Parathyroid adenoma (tissue), 2 donors: ENCODE results near the gene WWC1.

ENCODE experiments used
- H2AFZ ChIP-seq: fragments of 300-600 bp; sonication (generic); one replicate; pipeline ENCODE4 v1.7.0; 2017; ENCODE audit warnings: antibody characterized with exemption, mild to moderate bottlenecking
- H3K27ac ChIP-seq: fragments of 300-600 bp; sonication (generic); one replicate; pipeline ENCODE4 v1.7.0; 2017
- H3K27me3 ChIP-seq: fragments of 300-600 bp; sonication (generic); one replicate; pipeline ENCODE4 v1.7.0; 2017; ENCODE audit warnings: low read length; ENCODE audit not compliant: control insufficient read depth, insufficient read depth
- H3K36me3 ChIP-seq: fragments of 300-600 bp; sonication (generic); one replicate; pipeline ENCODE4 v1.7.0; 2017; ENCODE audit warnings: low read length; ENCODE audit not compliant: control insufficient read depth, insufficient read depth
- H3K4me1 ChIP-seq: fragments of 300-600 bp; sonication (generic); one replicate; pipeline ENCODE4 v1.7.0; 2017; ENCODE audit warnings: control low read depth
- H3K4me2 ChIP-seq: fragments of 300-600 bp; sonication (generic); one replicate; pipeline ENCODE4 v1.7.0; 2017; ENCODE audit warnings: low read length
- H3K4me3 ChIP-seq: fragments of 300-600 bp; sonication (generic); one replicate; pipeline ENCODE4 v1.7.0; 2017; ENCODE audit warnings: low read depth, low read length
- H3K79me2 ChIP-seq: fragments of 300-600 bp; sonication (generic); one replicate; pipeline ENCODE4 v1.7.0; 2017; ENCODE audit warnings: control low read depth
- H3K9ac ChIP-seq: fragments of 300-600 bp; sonication (generic); one replicate; pipeline ENCODE4 v1.7.0; 2017; ENCODE audit warnings: mild to moderate bottlenecking
- H3K9me3 ChIP-seq: fragments of 300-600 bp; sonication (generic); one replicate; pipeline ENCODE4 v1.7.0; 2017; ENCODE audit warnings: low read length; ENCODE audit not compliant: control insufficient read depth
- TF ChIP-seq, protein P1 (sequence below): fragments of 300-600 bp; sonication (generic); IDR thresholded peaks from one replicate; pipeline ENCODE4 v1.7.0; 2017; ENCODE audit warnings: antibody characterized with exemption, mild to moderate bottlenecking
- donor health status: primary hyperparathyroidism.

Gene WWC1

DNA sequence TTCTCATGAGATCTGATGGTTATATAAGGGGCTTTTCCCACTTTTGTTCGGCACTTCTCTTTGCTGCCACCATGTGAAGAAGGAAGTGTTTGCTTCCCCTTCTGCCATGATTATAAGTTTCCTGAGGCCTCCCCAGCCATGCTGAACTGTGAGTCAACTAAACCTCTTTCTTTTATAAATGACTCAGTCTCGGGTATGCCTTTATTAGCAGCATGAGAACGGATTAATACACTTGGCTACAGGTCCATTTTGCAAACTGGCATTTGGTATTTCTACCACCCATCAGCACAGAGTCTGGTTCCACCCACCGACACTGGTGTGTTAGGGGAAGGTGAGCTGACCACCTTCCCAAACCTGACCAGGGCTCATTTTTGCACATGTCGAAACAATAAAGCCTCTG is 146.9 kb downstream of the WWC1 start:
- Histone ChIP-seq H3K9ac (no peak overlapping the region), H3K36me3 (no peaks in the 10 kb centered on the region), H3K4me1 (no peaks in the 10 kb centered on the region), H3K27ac (no peak overlapping the region), H3K27me3 (no peaks in the 10 kb centered on the region), H2AFZ (no peak overlapping the region), H3K9me3 (no peaks in the 10 kb centered on the region), H3K4me3 (no peak overlapping the region), H3K4me2 (no peak overlapping the region), H3K79me2 (no peaks in the 10 kb centered on the region)
- TF ChIP-seq, protein P1, sequence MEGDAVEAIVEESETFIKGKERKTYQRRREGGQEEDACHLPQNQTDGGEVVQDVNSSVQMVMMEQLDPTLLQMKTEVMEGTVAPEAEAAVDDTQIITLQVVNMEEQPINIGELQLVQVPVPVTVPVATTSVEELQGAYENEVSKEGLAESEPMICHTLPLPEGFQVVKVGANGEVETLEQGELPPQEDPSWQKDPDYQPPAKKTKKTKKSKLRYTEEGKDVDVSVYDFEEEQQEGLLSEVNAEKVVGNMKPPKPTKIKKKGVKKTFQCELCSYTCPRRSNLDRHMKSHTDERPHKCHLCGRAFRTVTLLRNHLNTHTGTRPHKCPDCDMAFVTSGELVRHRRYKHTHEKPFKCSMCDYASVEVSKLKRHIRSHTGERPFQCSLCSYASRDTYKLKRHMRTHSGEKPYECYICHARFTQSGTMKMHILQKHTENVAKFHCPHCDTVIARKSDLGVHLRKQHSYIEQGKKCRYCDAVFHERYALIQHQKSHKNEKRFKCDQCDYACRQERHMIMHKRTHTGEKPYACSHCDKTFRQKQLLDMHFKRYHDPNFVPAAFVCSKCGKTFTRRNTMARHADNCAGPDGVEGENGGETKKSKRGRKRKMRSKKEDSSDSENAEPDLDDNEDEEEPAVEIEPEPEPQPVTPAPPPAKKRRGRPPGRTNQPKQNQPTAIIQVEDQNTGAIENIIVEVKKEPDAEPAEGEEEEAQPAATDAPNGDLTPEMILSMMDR = no peak

DNA sequence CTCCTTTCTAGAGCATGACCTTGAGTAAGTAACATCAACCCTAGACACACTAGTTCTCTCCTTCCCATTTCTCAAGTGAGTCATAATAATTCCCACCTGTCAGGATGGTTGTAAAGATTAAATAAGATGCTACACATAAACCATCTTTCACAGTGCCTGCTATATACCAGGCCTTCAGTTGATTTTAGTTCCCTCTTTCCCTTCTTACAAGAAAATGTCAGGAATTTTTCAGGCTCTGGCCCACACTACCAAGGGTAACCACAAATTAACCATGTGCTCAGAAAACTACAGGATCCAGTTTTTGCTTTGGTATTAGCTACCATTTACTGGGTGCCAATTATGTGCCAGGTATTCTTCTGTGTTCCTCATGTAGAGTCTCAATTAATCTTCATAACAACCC is 152.1 kb downstream of the WWC1 start:
- Histone ChIP-seq H3K4me2 (no peak overlapping the region), H3K9ac (no peak overlapping the region), H3K9me3 (no peaks in the 10 kb centered on the region), H2AFZ (no peak overlapping the region), H3K4me3 (no peak overlapping the region), H3K79me2 (no peaks in the 10 kb centered on the region), H3K27ac (no peak overlapping the region), H3K4me1 (no peaks in the 10 kb centered on the region), H3K27me3 (no peaks in the 10 kb centered on the region), H3K36me3 (no peaks in the 10 kb centered on the region)
- TF ChIP-seq, protein P1 = no peak

DNA sequence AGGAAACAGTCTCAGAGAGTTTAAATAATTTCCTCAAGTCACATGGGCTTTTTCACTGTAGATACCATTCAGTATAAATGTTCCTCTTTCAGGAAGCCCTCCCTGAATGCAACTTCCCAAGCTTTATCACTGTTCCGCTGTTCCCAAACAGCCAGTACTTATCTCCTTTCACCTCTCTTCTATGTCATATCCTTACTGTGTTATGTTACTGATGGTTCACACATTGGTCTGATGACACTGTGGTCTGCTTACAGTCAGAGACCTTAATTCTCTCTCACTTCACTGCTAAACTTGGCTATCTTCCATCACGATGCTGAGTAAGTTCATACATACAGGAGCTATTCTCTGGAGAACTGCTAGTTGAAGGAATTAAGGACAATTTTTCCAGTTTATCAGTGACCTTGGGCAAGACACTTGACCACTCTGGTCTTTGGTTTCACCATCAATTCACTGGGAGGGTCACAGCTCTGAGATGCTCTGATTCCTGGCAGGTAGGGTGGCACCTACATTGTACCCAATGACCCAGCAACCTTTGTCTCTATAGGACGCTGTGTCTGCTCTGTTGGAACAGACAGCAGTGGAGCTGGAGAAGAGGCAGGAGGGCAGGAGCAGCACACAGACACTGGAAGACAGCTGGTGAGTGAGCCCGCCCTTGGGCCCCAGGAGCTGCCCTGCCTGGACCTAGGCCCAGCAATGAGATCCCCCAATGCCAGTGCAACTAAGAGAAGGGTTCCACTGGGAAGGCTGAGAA is 152.7 kb downstream of the WWC1 start:
- Histone ChIP-seq H3K4me1 (no peaks in the 10 kb centered on the region), H2AFZ (no peak overlapping the region), H3K4me2 (no peak overlapping the region), H3K9me3 (no peaks in the 10 kb centered on the region), H3K36me3 (no peaks in the 10 kb centered on the region), H3K9ac (no peak overlapping the region), H3K27ac (no peak overlapping the region), H3K4me3 (no peak overlapping the region), H3K27me3 (no peaks in the 10 kb centered on the region), H3K79me2 (no peaks in the 10 kb centered on the region)
- TF ChIP-seq, protein P1 = no peak

GRCh38 chr5:168446983-168447619 is 155.7 kb downstream of the WWC1 start:
- no peak overlapping the region for H3K9ac ChIP-seq
- no peaks in the 10 kb centered on the region for H3K27me3 ChIP-seq
- H3K9me3 ChIP-seq = no peaks in the 10 kb centered on the region
- H3K4me3 ChIP-seq = no peak overlapping the region
- H3K4me2 ChIP-seq = no peak overlapping the region
- H3K79me2 ChIP-seq = no peaks in the 10 kb centered on the region
- H3K4me1 ChIP-seq = no peaks in the 10 kb centered on the region
- TF ChIP-seq, protein P1 = no peak
- no peaks in the 10 kb centered on the region for H3K36me3 ChIP-seq
- no peak overlapping the region for H2AFZ ChIP-seq
- H3K27ac ChIP-seq = no peak overlapping the region
